Naive B cell (primary cell): Measurements from ENCODE around the gene DLD. TPM values are rescaled to one million over a fixed set of nuclear protein-coding genes. Genes with fewer than 3 reads are reported as not detected.
"Not testable (repeated sequence)": the region's sequence is repeated elsewhere in the genome, so short reads cannot be mapped to it uniquely, and the experiment has no call there.

Experiments used
- ATAC-seq, 2 donors: fragments of 150-1000 bp; cut with Tn5 transposase; 2 replicates each; pipeline ENCODE4 v1.10.0; 2021; ENCODE audit warnings: low read depth in 2 of 2, mild to moderate bottlenecking in 2 of 2, moderate library complexity in 2 of 2
- DNase-seq: peaks from one replicate; pipeline ENCODE4 v3.0.0; 2022
- H3K27ac Mint-ChIP-seq, 6 donors: one replicate each; pipeline ENCODE4 v1.8.0; 2020 to 2022; ENCODE audit warnings: mild to moderate bottlenecking in 6 of 6, mixed read lengths in 6 of 6, moderate library complexity in 5 of 6, inconsistent platforms in 2 of 6
- H3K27me3 Mint-ChIP-seq, 3 donors: one replicate each; pipeline ENCODE4 v1.8.0; 2021 to 2022; ENCODE audit warnings: mixed read lengths in 3 of 3, mild to moderate bottlenecking in 1 of 3
- H3K36me3 Mint-ChIP-seq, 2 donors: one replicate each; pipeline ENCODE4 v1.8.0; 2020 to 2022; ENCODE audit warnings: mixed read lengths in 2 of 2, inconsistent platforms in 1 of 2, mild to moderate bottlenecking in 1 of 2
- H3K4me1 Mint-ChIP-seq, 3 donors: one replicate each; pipeline ENCODE4 v1.8.0; 2020 to 2022; ENCODE audit warnings: mixed read lengths in 3 of 3, inconsistent platforms in 1 of 3, mild to moderate bottlenecking in 1 of 3, moderate library complexity in 1 of 3
- H3K4me3 Mint-ChIP-seq, 8 donors: one replicate each; pipeline ENCODE4 v1.8.0; 2020 to 2022; ENCODE audit warnings: mild to moderate bottlenecking in 8 of 8, mixed read lengths in 8 of 8, moderate library complexity in 8 of 8, inconsistent platforms in 2 of 8
- H3K9me3 Mint-ChIP-seq, 7 donors: one replicate each; pipeline ENCODE4 v1.8.0; 2020 to 2022; ENCODE audit warnings: mixed read lengths in 7 of 7, mild to moderate bottlenecking in 5 of 7, inconsistent platforms in 2 of 7, moderate library complexity in 1 of 7
- polyA plus RNA-seq, 6 donors: library from polyadenylated mRNA; unstranded; fragments of 300-500 nt; fragmentation: Illumina TruSeq; gene quantifications; one replicate each; pipeline ENCODE4 v1.2.3, GENCODE V29; 2021; ENCODE audit warnings: low read depth in 6 of 6

DLD gene
- polyA plus RNA-seq, result 10 to 100 TPM; 35.3 to 49.5 (median 42.9) TPM

- Mint-ChIP-seq H3K27ac (peak within 1 kb of the TSS; percentile 98 to 100 (median 99)), H3K27me3 (peaks cover 0 to 4% (median 0%) of the 10 kb centered on the region in 3 donors), H3K4me1 (peaks cover 31 to 46% (median 43%) of the 10 kb centered on the region in 3 donors), H3K36me3 (peaks cover 0 to 13% of the 10 kb centered on the region in 2 donors), H3K9me3 (no peaks in the 10 kb centered on the region), H3K4me3 (peak within 1 kb of the TSS; percentile 93 to 100 (median 98))
- ATAC-seq (peak; percentile 96), DNase-seq (peak; percentile 92)
Measured at GRCh38 chr7:107890962-107891635, at the start of gene DLD. Gene DLD, plus strand, starts transcription at chr7:107891183. Its CDS starts 68 bp downstream, at chr7:107891251.

GRCh38 chr7:107842213-107842612 lies 48.8 kb upstream of the DLD start:
- ATAC-seq (no peak), DNase-seq (no peak)
- no peaks in the 10 kb centered on the region for H3K4me1 Mint-ChIP-seq
- peaks cover 3 to 9% (median 7%) of the 10 kb centered on the region in 3 donors for H3K27me3 Mint-ChIP-seq
- no peak overlapping the region for H3K4me3 Mint-ChIP-seq
- peaks cover 0 to 8% (median 3%) of the 10 kb centered on the region in 7 donors for H3K9me3 Mint-ChIP-seq
- peaks cover 0 to 9% of the 10 kb centered on the region in 2 donors for H3K36me3 Mint-ChIP-seq
- H3K27ac Mint-ChIP-seq, result peak overlapping the region in 1 of 6 donors; percentile 27

GRCh38 chr7:107843184-107843583 lies 47.8 kb upstream of the DLD start:
- Mint-ChIP-seq H3K27ac (no peak overlapping the region), H3K9me3 (peaks cover 0 to 8% (median 3%) of the 10 kb centered on the region in 7 donors), H3K4me1 (no peaks in the 10 kb centered on the region), H3K36me3 (peaks cover 0 to 9% of the 10 kb centered on the region in 2 donors), H3K4me3 (peak overlapping the region in 1 of 8 donors; percentile 10), H3K27me3 (peaks cover 0 to 6% (median 3%) of the 10 kb centered on the region in 3 donors)
- ATAC-seq, result no peak
- DNase-seq, result no peak

GRCh38 chr7:107846324-107846723 lies 44.7 kb upstream of the DLD start:
- H3K9me3 Mint-ChIP-seq, result no peaks in the 10 kb centered on the region
- H3K4me1 Mint-ChIP-seq, result no peaks in the 10 kb centered on the region
- H3K27ac Mint-ChIP-seq, result no peak overlapping the region
- DNase-seq (no peak), ATAC-seq (peak in 1 of 2 donors; percentile 36)
- no peaks in the 10 kb centered on the region for H3K36me3 Mint-ChIP-seq
- no peak overlapping the region for H3K4me3 Mint-ChIP-seq
- no peaks in the 10 kb centered on the region for H3K27me3 Mint-ChIP-seq

GRCh38 chr7:107847168-107847835 lies 43.7 kb upstream of the DLD start:
- Mint-ChIP-seq H3K4me1 (no peaks in the 10 kb centered on the region), H3K27me3 (no peaks in the 10 kb centered on the region), H3K27ac (no peak overlapping the region), H3K4me3 (no peak overlapping the region), H3K9me3 (no peaks in the 10 kb centered on the region), H3K36me3 (no peaks in the 10 kb centered on the region)
- no peak for ATAC-seq
- DNase-seq, result no peak

GRCh38 chr7:107847836-107848175 lies 43.2 kb upstream of the DLD start:
- H3K4me3 Mint-ChIP-seq, ATAC-seq, H3K4me1 Mint-ChIP-seq, H3K9me3 Mint-ChIP-seq, H3K27ac Mint-ChIP-seq, H3K36me3 Mint-ChIP-seq, DNase-seq, H3K27me3 Mint-ChIP-seq: not testable (repeated sequence)

- not testable (repeated sequence) for H3K27ac Mint-ChIP-seq, H3K36me3 Mint-ChIP-seq, H3K4me3 Mint-ChIP-seq, DNase-seq, H3K9me3 Mint-ChIP-seq, ATAC-seq, H3K27me3 Mint-ChIP-seq, H3K4me1 Mint-ChIP-seq
Measured at GRCh38 chr7:107848211-107848610, 42.8 kb upstream of the DLD start.

- H3K4me3 Mint-ChIP-seq, result no peak overlapping the region
- peaks cover 0 to 13% (median 7%) of the 10 kb centered on the region in 3 donors for H3K27me3 Mint-ChIP-seq
- no peak for ATAC-seq
- no peaks in the 10 kb centered on the region for H3K36me3 Mint-ChIP-seq
- H3K4me1 Mint-ChIP-seq, result no peaks in the 10 kb centered on the region
- H3K27ac Mint-ChIP-seq, result no peak overlapping the region
- no peaks in the 10 kb centered on the region for H3K9me3 Mint-ChIP-seq
- DNase-seq, result no peak
Measured at GRCh38 chr7:107850216-107850615, 40.8 kb upstream of the DLD start.

- H3K4me3 Mint-ChIP-seq, result no peak overlapping the region
- peaks cover 0 to 15% (median 7%) of the 10 kb centered on the region in 3 donors for H3K27me3 Mint-ChIP-seq
- H3K9me3 Mint-ChIP-seq, result no peaks in the 10 kb centered on the region
- DNase-seq, result no peak
- ATAC-seq, result no peak
- H3K36me3 Mint-ChIP-seq, result no peaks in the 10 kb centered on the region
- H3K4me1 Mint-ChIP-seq, result no peaks in the 10 kb centered on the region
- peak overlapping the region in 1 of 6 donors; percentile 31 for H3K27ac Mint-ChIP-seq
Measured at GRCh38 chr7:107850643-107851042, 40.3 kb upstream of the DLD start.

GRCh38 chr7:107854454-107854853 lies 36.5 kb upstream of the DLD start:
- no peak for DNase-seq
- H3K27ac Mint-ChIP-seq, result no peak overlapping the region

GRCh38 chr7:107854989-107855388 lies 36.0 kb upstream of the DLD start:
- no peak for ATAC-seq
- Mint-ChIP-seq H3K4me1 (peaks cover 0 to 14% (median 10%) of the 10 kb centered on the region in 3 donors), H3K4me3 (no peak overlapping the region), H3K27me3 (peaks cover 4 to 25% (median 7%) of the 10 kb centered on the region in 3 donors), H3K36me3 (no peaks in the 10 kb centered on the region), H3K27ac (no peak overlapping the region), H3K9me3 (no peaks in the 10 kb centered on the region)
- DNase-seq, result no peak

More at GRCh38 chr7:107854454-107854853, 36.5 kb upstream of the DLD start:
- Mint-ChIP-seq H3K9me3 (no peaks in the 10 kb centered on the region), H3K4me3 (no peak overlapping the region), H3K36me3 (no peaks in the 10 kb centered on the region), H3K27me3 (peaks cover 4 to 25% (median 7%) of the 10 kb centered on the region in 3 donors), H3K4me1 (peaks cover 0 to 14% (median 10%) of the 10 kb centered on the region in 3 donors)
- no peak for ATAC-seq

- Mint-ChIP-seq H3K4me1 (peaks cover 0 to 14% (median 10%) of the 10 kb centered on the region in 3 donors), H3K9me3 (no peaks in the 10 kb centered on the region), H3K4me3 (peak overlapping the region in 1 of 8 donors; percentile 7), H3K27me3 (peaks cover 4 to 25% (median 7%) of the 10 kb centered on the region in 3 donors), H3K36me3 (no peaks in the 10 kb centered on the region), H3K27ac (peak overlapping the region in 2 of 6 donors; percentile 6 to 47)
- ATAC-seq (no peak), DNase-seq (no peak)
Measured at GRCh38 chr7:107856806-107857540, 34.0 kb upstream of the DLD start.

- Mint-ChIP-seq H3K4me1 (peaks cover 0 to 14% (median 10%) of the 10 kb centered on the region in 3 donors), H3K9me3 (no peaks in the 10 kb centered on the region), H3K4me3 (no peak overlapping the region), H3K36me3 (no peaks in the 10 kb centered on the region), H3K27me3 (peaks cover 4 to 25% (median 7%) of the 10 kb centered on the region in 3 donors), H3K27ac (peak overlapping the region in 1 of 6 donors; percentile 47)
- no peak for ATAC-seq
- DNase-seq, result no peak
Measured at GRCh38 chr7:107857541-107857912, 33.5 kb upstream of the DLD start.
